SW480 (cell line): ENCODE measurements around the gene KCNK17.

Experiments used
- DNase-seq: peaks from one replicate; pipeline ENCODE4 v3.0.0-alpha.2; 2016; ENCODE audit warnings: low spot score

The KCNK17 gene

GRCh38 chr6:39335780-39336545, 21.7 kb upstream of the KCNK17 start:
- peak; percentile 49 for DNase-seq

GRCh38 chr6:39333644-39334438, 19.6 kb upstream of the KCNK17 start:
- no peak for DNase-seq

- no peak for DNase-seq
Measured at GRCh38 chr6:39330476-39330875, 16.3 kb upstream of the KCNK17 start.

GRCh38 chr6:39330057-39330456, 15.8 kb upstream of the KCNK17 start:
- no peak for DNase-seq

- no peak for DNase-seq
Measured at GRCh38 chr6:39328066-39328465, 13.8 kb upstream of the KCNK17 start.

GRCh38 chr6:39327507-39327906, 13.3 kb upstream of the KCNK17 start:
- DNase-seq: no peak

GRCh38 chr6:39322306-39322850, 8.2 kb upstream of the KCNK17 start, which contains the start of gene KCNK16:
Gene KCNK16, minus strand, starts transcription at chr6:39322702. Its CDS starts 162 bp downstream, at chr6:39322540.
- no peak for DNase-seq

GRCh38 chr6:39321761-39322160, 7.5 kb upstream of the KCNK17 start:
- DNase-seq: no peak

GRCh38 chr6:39320363-39320984, 6.3 kb upstream of the KCNK17 start:
- DNase-seq: no peak

- DNase-seq: no peak
Measured at GRCh38 chr6:39319621-39320362, 5.6 kb upstream of the KCNK17 start.

GRCh38 chr6:39317256-39317655, 3.0 kb upstream of the KCNK17 start:
- no peak for DNase-seq

- DNase-seq: no peak
Measured at GRCh38 chr6:39313526-39314272, 520 bp downstream of the KCNK17 start.

GRCh38 chr6:39312912-39313525, 1.2 kb downstream of the KCNK17 start:
- no peak for DNase-seq

GRCh38 chr6:39310542-39310941, 3.7 kb downstream of the KCNK17 start:
- DNase-seq: no peak

- DNase-seq: peak; percentile 32
Measured at GRCh38 chr6:39309942-39310531, 4.2 kb downstream of the KCNK17 start.

- no peak for DNase-seq
Measured at GRCh38 chr6:39307462-39307861, 6.8 kb downstream of the KCNK17 start.

GRCh38 chr6:39304951-39305350, 9.3 kb downstream of the KCNK17 start:
- DNase-seq: no peak

GRCh38 chr6:39303425-39304153, 10.6 kb downstream of the KCNK17 start:
- no peak for DNase-seq

GRCh38 chr6:39302669-39303424, 11.4 kb downstream of the KCNK17 start:
- DNase-seq: peak; percentile 54
